Activated T-cell treated with anti-CD3 and anti-CD28 coated beads for 24 hours (primary cell): ENCODE data around the gene MRPL24.
"Not testable (repeated sequence)": the region's sequence is repeated elsewhere in the genome, so short reads cannot be mapped to it uniquely, and the experiment has no call there.

ENCODE experiments used
- DNase-seq: peaks from one replicate; pipeline ENCODE4 v3.0.0-alpha.2; 2020; ENCODE audit warnings: low read depth

MRPL24 gene

GRCh38 chr1:156740741-156741480, at the start of gene MRPL24:
TSS of gene MRPL24 (minus strand) at chr1:156741088. CDS start at chr1:156738704, 2,384 bp downstream.
- peak; percentile 94 for DNase-seq

- no peak for DNase-seq
Measured at GRCh38 chr1:156789621-156790318, 48.9 kb upstream of the MRPL24 start.

GRCh38 chr1:156788136-156788535, 47.2 kb upstream of the MRPL24 start:
- DNase-seq, result no peak

GRCh38 chr1:156786640-156787039, 45.8 kb upstream of the MRPL24 start:
- no peak for DNase-seq

- DNase-seq, result no peak
Measured at GRCh38 chr1:156785458-156785857, 44.6 kb upstream of the MRPL24 start.

GRCh38 chr1:156781585-156782186, 40.8 kb upstream of the MRPL24 start:
- DNase-seq, result no peak

- no peak for DNase-seq
Measured at GRCh38 chr1:156777573-156777972, 36.7 kb upstream of the MRPL24 start.

- DNase-seq, result no peak
Measured at GRCh38 chr1:156776942-156777341, 36.1 kb upstream of the MRPL24 start.

- no peak for DNase-seq
Measured at GRCh38 chr1:156775799-156776198, 34.9 kb upstream of the MRPL24 start.

GRCh38 chr1:156773607-156774006, 32.7 kb upstream of the MRPL24 start:
- DNase-seq, result no peak

GRCh38 chr1:156772728-156773497, 32.0 kb upstream of the MRPL24 start:
- no peak for DNase-seq

- no peak for DNase-seq
Measured at GRCh38 chr1:156772222-156772621, 31.3 kb upstream of the MRPL24 start.

- DNase-seq, result no peak
Measured at GRCh38 chr1:156768610-156769295, 27.9 kb upstream of the MRPL24 start.

GRCh38 chr1:156767879-156768604, 27.2 kb upstream of the MRPL24 start:
- no peak for DNase-seq

GRCh38 chr1:156767101-156767878, 26.4 kb upstream of the MRPL24 start, which contains the start of gene PRCC:
TSS of gene PRCC (plus strand) at chr1:156767535. CDS start at chr1:156767772, 237 bp downstream.
- DNase-seq, result peak; percentile 95

- DNase-seq, result no peak
Measured at GRCh38 chr1:156766298-156767100, 25.6 kb upstream of the MRPL24 start.

- no peak for DNase-seq
Measured at GRCh38 chr1:156765666-156766065, 24.8 kb upstream of the MRPL24 start.

- not testable (repeated sequence) for DNase-seq
Measured at GRCh38 chr1:156765136-156765535, 24.2 kb upstream of the MRPL24 start.

- DNase-seq, result no peak
Measured at GRCh38 chr1:156760796-156761104, 19.9 kb upstream of the MRPL24 start.
